ENCODE data around the gene DKC1. TPM values are rescaled to one million over a fixed set of nuclear protein-coding genes. Genes with fewer than 3 reads are reported as not detected.
"Not testable (repeated sequence)": the region's sequence is repeated elsewhere in the genome, so short reads cannot be mapped to it uniquely, and the experiment has no call there.

The DKC1 gene
- total RNA-seq, 1 experiment from 2014 or later: 71.2 TPM

GRCh38 chrX:154791939-154792338 lies 29.3 kb downstream of the DKC1 start:
- DNase-seq (ENCODE audit: low read depth): no peak

GRCh38 chrX:154793084-154793795 lies 30.6 kb downstream of the DKC1 start:
- no peak for DNase-seq (ENCODE audit: low read depth)

- DNase-seq (ENCODE audit: low read depth): no peak
Observed at GRCh38 chrX:154795016-154795415, 32.4 kb downstream of the DKC1 start.

GRCh38 chrX:154797006-154797405 lies 34.3 kb downstream of the DKC1 start:
- peak; percentile 67 for DNase-seq (ENCODE audit: low read depth)

GRCh38 chrX:154799556-154800348 lies 37.1 kb downstream of the DKC1 start:
- peak; percentile 54 for DNase-seq (ENCODE audit: low read depth)

GRCh38 chrX:154800478-154801210 lies 38.0 kb downstream of the DKC1 start:
- DNase-seq (ENCODE audit: low read depth): no peak

- no peak for DNase-seq (ENCODE audit: low read depth)
Observed at GRCh38 chrX:154802947-154803346, 40.3 kb downstream of the DKC1 start.

- DNase-seq (ENCODE audit: low read depth): peak; percentile 59
Observed at GRCh38 chrX:154804261-154804956, 41.7 kb downstream of the DKC1 start.

GRCh38 chrX:154804957-154805695 lies 42.5 kb downstream of the DKC1 start, which contains the start of gene MPP1:
MPP1 (minus strand) TSS chrX:154805485; CDS start chrX:154805373, 112 bp downstream.
- DNase-seq (ENCODE audit: low read depth): peak; percentile 80

- peak; percentile 55 for DNase-seq (ENCODE audit: low read depth)
Observed at GRCh38 chrX:154805696-154806091, 43.0 kb downstream of the DKC1 start.

GRCh38 chrX:154806837-154807501 lies 44.3 kb downstream of the DKC1 start:
- DNase-seq (ENCODE audit: low read depth): no peak

- DNase-seq (ENCODE audit: low read depth): peak; percentile 53
Observed at GRCh38 chrX:154809939-154810665, 47.4 kb downstream of the DKC1 start.

GRCh38 chrX:154812341-154813101 lies 49.9 kb downstream of the DKC1 start:
- DNase-seq (ENCODE audit: low read depth): no peak

- DNase-seq (ENCODE audit: low read depth): no peak
Observed at GRCh38 chrX:154813801-154814200, 51.1 kb downstream of the DKC1 start.

GRCh38 chrX:154815274-154815818 lies 52.7 kb downstream of the DKC1 start:
- peak; percentile 63 for DNase-seq (ENCODE audit: low read depth)

- not testable (repeated sequence) for DNase-seq (ENCODE audit: low read depth)
Observed at GRCh38 chrX:154816326-154816898, 53.7 kb downstream of the DKC1 start.

GRCh38 chrX:154817048-154817618 lies 54.5 kb downstream of the DKC1 start:
- not testable (repeated sequence) for DNase-seq (ENCODE audit: low read depth)
